Stimulated activated CD8-positive, alpha-beta memory T cell treated with anti-CD3 and anti-CD28 coated beads, Interleukin-4, amount 100 ng/mL, for 1 hour (primary cell): ENCODE measurements around the gene ANKRD55.
"Not testable (repeated sequence)": the region's sequence is repeated elsewhere in the genome, so short reads cannot be mapped to it uniquely, and the experiment has no call there.

Source experiments
- DNase-seq, 2 donors: peaks; one replicate each; pipeline ENCODE4 v3.0.0-alpha.2; 2020; ENCODE audit warnings: low read depth in 2 of 2, low spot score in 1 of 2

The ANKRD55 gene

GRCh38 chr5:56170557-56170956 lies 62.6 kb downstream of the ANKRD55 start:
- DNase-seq = no peak

- DNase-seq = no peak
These were observed 63.2 kb downstream of the ANKRD55 start for GRCh38 chr5:56169949-56170348.

DNA sequence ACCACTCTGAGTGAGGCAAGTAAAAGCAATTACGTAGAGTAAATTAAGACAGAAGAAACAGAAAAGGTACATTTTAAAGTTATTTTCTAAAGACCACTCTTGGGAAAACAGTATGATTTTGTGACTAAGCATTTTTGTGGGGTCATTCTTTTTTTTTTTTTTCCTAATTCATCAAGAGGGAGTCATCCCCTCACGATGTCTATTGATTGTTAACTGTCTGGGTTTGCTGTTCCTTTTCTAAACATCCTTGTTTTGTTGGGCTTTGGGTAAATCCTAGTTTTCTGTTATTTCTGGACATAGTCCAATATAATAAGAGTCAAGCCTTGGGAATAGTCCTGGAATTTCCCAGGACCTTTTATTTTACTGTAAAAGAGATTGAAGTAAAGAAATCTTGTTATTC lies 63.8 kb downstream of the ANKRD55 start:
- DNase-seq = no peak

GRCh38 chr5:56168066-56168478 lies 65.1 kb downstream of the ANKRD55 start:
- no peak for DNase-seq

- no peak for DNase-seq
These were observed 65.6 kb downstream of the ANKRD55 start for GRCh38 chr5:56167519-56167918.

DNA sequence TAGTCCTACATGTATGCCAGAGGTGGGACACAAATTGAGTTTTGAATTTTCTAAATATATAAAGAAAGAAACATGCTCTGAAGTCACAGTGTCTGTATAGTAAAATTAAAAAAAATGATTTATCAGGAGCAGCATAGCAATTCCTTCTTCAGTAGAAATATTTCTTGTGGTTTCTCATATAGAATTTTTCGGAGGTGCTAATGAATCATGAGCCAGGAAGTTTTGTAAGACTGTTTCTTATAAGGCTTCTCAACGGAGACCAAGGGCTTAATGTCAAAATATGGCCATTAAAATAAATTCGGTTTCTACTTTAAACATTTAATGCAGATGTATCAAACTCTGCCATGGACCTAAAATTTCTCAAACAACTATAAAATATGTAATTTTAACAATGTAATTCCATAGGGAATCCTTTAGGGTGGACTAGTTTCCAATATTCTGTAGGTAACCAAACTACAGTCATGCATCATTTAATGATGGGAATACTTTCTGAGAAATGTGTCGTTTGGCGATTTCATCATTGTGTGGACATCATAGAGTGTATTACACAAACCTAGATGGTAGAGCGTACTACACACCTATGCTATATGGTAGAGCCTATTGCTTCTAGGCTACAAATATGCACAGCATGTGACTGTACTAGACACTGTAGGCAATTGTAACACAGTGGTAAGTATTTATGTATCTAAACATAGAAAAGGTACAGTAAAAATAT lies 66.3 kb downstream of the ANKRD55 start:
- no peak for DNase-seq

GRCh38 chr5:56164376-56164775 lies 68.8 kb downstream of the ANKRD55 start:
- no peak for DNase-seq

GRCh38 chr5:56161927-56162326 lies 71.2 kb downstream of the ANKRD55 start:
- DNase-seq = no peak

- DNase-seq = no peak
These were observed 71.7 kb downstream of the ANKRD55 start for GRCh38 chr5:56161439-56161823.

DNA sequence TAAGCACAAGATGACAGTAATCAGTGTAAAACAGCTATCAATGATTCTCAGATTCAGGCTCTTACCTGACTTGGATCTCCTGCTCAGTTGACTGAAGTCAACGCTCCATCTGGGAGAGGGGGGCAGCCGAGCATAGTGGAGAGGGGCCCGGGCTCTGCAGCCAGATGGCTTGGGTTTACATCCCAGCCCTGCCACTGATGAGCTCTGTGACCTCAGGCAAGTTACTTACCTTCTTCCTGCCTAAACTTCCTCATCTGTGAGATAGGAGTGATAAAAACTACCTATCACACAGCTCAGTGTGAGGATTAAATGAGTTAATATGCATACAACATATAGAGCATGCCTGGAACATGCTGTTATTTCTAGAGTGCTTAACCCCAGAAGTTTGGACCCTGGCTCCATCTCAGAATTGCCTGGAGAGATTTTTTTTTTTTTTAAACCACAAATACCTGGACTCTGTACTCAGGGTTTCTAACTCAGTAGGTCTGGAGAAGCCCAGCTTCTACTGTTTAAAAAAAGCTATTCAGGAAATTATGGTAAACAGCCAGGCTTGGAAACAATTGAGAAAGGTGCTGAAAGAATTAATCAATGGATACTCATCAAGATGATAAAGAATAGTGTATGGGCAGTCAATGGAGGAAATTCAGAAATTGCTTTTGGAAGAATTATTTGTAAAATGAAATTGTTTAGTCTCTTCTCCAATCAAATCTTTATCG lies 72.2 kb downstream of the ANKRD55 start:
- no peak for DNase-seq

DNA sequence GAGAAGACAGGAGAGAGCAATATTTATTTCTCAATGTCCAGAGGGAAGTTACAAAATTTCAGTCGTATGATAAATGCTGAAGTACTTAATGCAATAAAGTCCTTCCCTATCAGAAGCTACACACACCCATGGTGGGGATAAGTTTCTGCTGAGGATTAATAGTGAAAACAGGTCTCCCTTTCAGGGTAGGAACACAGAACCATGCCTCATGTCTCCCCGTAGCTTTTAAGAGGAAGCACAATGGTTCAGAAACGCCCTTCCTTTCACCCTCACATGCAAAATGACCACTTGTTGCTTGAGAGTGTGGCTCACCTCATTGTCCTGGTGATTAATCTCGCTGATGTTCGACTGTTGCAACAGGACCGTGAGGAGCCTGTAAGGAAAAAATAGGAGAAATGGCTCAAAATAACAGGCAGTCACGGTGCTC lies 73.6 kb downstream of the ANKRD55 start:
- DNase-seq = no peak

DNA sequence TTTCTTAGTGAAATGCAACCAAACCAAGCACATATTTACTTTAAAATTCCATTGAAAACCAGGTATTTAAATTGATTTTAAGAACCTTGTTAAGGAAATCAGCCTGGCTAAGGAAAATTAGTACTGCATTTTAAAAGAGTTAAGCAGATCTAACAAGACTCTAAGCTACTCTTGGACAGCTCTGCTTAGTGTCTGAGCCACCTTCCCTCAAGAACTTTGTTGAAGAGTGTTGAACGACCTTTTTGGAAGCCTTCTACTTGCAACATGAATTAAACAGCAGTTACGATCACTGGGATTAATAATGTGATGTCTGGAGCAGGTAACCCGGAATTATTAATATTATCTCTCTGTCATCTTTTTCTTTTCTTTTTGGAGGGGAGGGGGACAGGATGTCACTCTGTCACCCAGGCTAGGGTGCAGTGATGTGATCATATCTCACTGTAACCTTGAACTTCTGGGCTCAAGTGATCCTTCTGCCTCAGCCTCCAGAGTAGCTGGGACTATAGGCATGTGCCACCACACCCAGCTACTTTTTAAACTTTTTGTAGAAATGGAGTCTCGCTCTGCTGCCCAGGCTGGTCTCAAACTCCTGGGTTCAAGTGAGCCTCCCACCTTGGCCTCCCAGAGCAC lies 74.7 kb downstream of the ANKRD55 start:
- no peak for DNase-seq

GRCh38 chr5:56157191-56157621 lies 75.9 kb downstream of the ANKRD55 start:
- DNase-seq = not testable (repeated sequence)

GRCh38 chr5:56156585-56157190 lies 76.4 kb downstream of the ANKRD55 start:
- DNase-seq = not testable (repeated sequence)

DNA sequence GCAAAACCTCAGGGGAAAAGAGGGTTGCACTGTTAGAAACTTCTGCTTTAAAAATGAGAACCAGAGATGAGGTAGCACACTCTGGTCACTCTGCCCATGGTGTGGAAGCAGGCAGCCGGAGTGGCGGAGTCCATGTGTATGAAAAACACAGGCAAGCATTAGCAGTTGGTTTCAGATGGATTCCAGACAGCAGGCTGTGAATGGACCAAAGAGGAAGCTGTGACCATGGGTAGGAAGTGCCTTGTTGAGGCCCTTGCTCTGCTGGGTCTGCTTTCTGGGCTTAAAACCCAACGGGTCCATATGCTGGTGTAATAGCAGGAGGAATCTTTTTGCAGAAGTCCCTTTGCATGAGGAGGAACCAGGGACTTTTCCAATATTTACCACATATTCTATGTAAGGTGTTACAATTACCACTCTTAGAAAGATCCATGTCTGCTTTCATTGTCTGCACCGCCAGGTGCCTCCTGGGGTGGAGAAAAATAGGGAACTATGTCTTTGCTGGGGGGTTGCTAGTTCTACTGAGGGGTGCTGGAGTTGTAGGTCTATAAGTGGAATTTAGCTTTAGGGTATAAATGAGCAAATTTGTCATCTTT lies 77.0 kb downstream of the ANKRD55 start:
- no peak for DNase-seq

GRCh38 chr5:56154732-56155484 lies 78.2 kb downstream of the ANKRD55 start:
- no peak for DNase-seq

DNA sequence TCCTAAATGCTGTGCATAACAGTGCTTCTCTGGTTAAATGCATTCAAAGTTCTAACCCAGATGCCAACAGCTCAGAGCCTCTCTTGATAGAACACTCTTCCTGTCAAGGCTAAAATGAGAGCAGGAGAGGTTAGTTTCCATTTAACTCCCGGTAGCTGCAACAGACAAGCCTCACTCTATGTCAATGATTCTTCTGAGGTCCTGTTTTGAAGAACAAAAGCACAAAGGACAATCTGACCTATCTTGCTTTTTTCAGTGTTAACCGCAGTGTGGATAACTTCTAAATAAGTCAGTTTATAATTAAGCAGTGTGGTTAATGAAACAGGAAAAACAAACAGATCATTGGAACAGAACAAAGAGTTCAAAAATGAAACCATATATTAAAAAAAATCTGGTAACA lies 80.7 kb downstream of the ANKRD55 start:
- no peak for DNase-seq

DNA sequence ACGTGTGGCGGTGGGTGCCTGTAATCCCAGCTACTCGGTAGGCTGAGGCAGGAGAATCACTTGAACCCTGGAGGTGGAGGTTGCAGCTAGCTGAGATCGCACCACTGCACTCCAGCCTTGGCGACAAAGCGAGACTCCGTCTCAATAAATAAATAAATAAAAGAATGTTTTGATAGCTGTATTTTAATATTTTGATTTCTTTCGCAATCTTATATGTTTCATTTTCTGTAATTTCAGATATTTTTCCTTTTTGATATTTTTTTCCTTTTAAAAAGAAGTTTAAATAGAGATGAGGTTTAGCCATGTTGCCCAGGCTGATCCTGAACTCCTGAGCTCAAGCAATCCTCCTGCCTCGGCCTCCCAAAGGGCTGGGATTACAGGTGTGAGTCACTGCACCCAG lies 82.4 kb downstream of the ANKRD55 start:
- not testable (repeated sequence) for DNase-seq

DNA sequence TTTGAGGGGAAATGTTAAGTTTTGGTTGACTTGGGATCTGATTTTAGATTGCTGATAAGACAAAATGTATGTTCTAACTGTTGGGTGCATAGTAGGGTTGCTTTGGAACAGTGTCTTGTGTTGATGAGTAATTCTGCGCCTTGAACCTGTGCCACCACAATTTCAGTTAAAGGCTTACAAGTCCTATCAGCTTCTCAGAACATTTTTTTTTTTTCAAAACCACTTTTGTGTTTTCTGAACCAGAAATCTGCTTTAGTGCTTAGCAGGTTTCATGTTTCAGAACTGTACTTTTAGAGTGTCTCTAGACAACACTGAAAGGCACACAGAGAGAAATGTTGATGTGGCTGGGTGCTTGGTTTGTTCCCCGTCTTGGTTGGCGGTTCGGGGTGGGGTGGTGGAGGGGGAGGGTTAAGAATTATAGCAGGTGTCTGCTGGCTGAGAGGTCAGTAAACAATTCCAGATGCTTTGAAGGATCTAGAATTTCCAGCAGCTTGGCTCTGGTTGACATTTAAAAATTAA lies 84.6 kb downstream of the ANKRD55 start:
- no peak for DNase-seq

DNA sequence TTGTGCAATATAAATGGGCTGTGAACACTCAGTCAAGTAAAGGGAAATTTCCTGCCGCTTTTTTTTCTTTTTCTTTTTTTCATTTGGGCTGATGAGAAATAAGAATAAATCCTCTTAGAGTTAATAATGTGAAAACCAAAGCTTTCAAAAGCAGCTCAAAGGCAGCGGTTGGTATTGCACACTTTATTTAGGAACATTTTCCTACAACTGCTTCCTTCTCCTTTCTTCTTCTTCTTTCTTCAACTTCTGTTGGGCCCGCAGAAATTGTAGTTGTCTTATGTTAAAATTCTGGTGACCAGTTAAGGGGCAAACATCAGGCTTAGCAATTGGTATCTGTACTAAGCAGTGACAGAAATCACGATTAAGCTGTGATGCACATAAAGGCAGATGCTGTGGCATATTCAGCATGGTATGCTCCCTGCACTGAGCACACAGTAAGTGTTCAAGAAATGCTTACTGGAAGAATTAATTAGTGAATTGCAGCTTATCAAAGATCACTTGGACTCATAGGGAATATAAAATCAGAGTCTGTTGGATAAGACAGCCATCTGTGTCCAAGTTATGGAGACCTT lies 85.4 kb downstream of the ANKRD55 start:
- no peak for DNase-seq
